ENCODE data around the gene TCF25.

TCF25 gene

GRCh38 chr16:89949756-89950155, 76.4 kb downstream of the TCF25 start:
- DNase-seq, result no peak

GRCh38 chr16:89951509-89951908, 78.1 kb downstream of the TCF25 start:
- no peak for DNase-seq

- no peak for DNase-seq
These were observed 78.7 kb downstream of the TCF25 start for GRCh38 chr16:89952049-89952448.

GRCh38 chr16:89952551-89952950, 79.2 kb downstream of the TCF25 start:
- DNase-seq, result no peak

GRCh38 chr16:89953671-89954406, 80.4 kb downstream of the TCF25 start:
- DNase-seq, result no peak

GRCh38 chr16:89954462-89954861, 81.1 kb downstream of the TCF25 start:
- DNase-seq, result no peak

GRCh38 chr16:89955001-89955685, 81.8 kb downstream of the TCF25 start:
- no peak for DNase-seq

GRCh38 chr16:89956505-89957215, 83.3 kb downstream of the TCF25 start:
- no peak for DNase-seq

GRCh38 chr16:89957216-89957785, 83.9 kb downstream of the TCF25 start:
- DNase-seq, result no peak

GRCh38 chr16:89958068-89958467, 84.7 kb downstream of the TCF25 start:
- DNase-seq, result no peak

- DNase-seq, result no peak
These were observed 85.2 kb downstream of the TCF25 start for GRCh38 chr16:89958596-89958995.

- no peak for DNase-seq
These were observed 87.6 kb downstream of the TCF25 start for GRCh38 chr16:89960966-89961365.
